GM18498 (cell line): ENCODE results near the gene HTR5A.

Source experiments
- ATAC-seq: cut with Tn5 transposase; IDR thresholded peaks from one replicate; pipeline ENCODE4 v1.9.1; 2021; ENCODE audit warnings: mild to moderate bottlenecking, moderate library complexity; ENCODE audit not compliant: unreplicated experiment

HTR5A gene

DNA sequence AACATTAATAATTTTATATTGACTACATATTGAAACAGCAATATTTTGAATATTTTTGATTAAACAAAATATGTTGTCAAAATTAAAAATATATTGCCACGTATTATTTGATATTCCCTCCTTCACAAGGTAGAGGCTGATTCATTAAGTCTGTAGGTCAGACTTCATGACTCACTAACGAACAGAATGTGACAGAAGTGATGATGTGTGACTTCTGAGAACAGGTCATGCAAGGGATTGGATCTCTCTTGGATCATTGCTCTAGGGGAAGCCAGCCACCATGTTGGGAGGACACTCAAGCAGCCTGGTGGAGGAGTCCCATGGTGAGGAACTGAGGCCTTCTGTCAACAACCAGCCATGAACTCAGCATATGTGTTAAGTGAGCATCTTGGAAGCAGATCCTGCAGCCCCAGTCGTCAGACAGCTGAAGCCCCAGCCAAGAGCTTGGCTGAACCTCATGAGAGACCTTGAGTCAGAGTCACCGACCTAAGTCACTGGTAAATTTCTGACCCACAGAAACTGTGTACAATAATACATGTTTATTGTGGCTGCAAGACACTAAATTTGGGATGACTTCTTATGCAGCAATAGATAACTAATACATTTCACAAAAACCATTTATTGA is 66.6 kb downstream of the HTR5A start:
- no peak for ATAC-seq
